Activated CD8-positive, alpha-beta memory T cell treated with anti-CD3 and anti-CD28 coated beads, Interleukin-2, amount 50 U/mL, for 4 hours (primary cell): ENCODE data around the gene CASQ2.
"Not testable (repeated sequence)": the region's sequence is repeated elsewhere in the genome, so short reads cannot be mapped to it uniquely, and the experiment has no call there.

Experiments
- DNase-seq: peaks from one replicate; pipeline ENCODE4 v3.0.0-alpha.2; 2020

The CASQ2 gene

GRCh38 chr1:115779075-115779474 lies 10.6 kb upstream of the CASQ2 start:
- not testable (repeated sequence) for DNase-seq

- DNase-seq = no peak
Observed at GRCh38 chr1:115771847-115772457, 3.4 kb upstream of the CASQ2 start.

GRCh38 chr1:115771094-115771846 lies 2.8 kb upstream of the CASQ2 start:
- no peak for DNase-seq

DNA sequence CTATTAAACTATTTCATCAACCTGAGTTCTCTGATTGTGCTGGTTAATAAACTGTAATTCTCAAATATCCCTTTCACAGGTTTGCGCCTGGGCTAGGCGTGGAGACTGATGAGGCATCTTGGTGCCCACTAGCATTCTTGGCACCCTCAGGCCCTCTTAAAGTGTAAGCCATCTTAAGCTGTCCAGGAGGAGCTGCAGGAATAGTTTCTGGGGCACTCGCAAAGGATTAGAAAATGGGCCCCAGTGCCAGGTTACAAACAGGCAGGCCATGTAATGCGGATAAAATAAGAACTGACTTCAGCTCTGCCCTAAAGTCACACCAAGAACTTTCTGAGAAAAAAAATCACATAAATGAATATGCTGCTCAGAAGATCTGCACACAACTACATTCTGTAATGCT lies 1.1 kb downstream of the CASQ2 start:
- DNase-seq = no peak

DNA sequence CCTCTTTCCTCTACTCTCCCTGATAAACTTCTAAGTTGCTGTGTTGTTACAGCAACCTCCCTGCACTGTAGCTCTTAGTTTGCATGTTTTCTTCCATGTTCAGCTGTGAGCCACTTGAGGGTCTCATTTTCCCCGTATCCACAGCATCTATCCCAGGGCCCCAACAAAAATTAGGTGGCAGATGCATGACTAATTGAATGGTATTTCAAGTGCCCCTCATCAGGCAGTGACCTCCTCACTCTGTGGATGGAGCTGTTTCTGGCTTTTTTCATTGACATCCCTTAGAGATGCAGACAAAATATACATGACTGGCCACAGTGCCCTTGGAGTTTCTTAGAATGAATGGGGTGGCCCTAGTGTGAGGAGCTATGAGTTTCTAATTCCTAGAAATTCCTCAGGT lies 3.4 kb downstream of the CASQ2 start:
- DNase-seq = no peak

DNA sequence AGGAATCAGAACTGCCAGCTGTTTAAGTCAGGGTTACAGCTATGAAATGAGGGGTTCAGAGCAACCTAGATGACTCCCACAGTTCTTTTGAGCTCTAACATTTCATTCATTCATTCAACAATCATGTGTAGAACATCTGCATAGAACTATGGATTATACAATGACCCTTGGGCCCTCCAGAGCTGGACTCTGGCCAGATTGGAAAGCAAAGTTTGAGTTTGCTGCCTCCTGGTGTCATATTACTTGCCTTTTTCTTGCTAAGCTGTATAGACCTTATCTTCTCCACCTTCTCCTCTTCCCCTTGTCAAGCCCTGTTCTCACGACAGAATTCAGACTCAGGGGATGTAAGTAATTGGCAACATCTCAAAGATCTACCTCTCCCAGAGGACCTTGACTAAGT lies 4.0 kb downstream of the CASQ2 start:
- DNase-seq = no peak

- DNase-seq = no peak
Observed at GRCh38 chr1:115762779-115763178, 5.7 kb downstream of the CASQ2 start.

DNA sequence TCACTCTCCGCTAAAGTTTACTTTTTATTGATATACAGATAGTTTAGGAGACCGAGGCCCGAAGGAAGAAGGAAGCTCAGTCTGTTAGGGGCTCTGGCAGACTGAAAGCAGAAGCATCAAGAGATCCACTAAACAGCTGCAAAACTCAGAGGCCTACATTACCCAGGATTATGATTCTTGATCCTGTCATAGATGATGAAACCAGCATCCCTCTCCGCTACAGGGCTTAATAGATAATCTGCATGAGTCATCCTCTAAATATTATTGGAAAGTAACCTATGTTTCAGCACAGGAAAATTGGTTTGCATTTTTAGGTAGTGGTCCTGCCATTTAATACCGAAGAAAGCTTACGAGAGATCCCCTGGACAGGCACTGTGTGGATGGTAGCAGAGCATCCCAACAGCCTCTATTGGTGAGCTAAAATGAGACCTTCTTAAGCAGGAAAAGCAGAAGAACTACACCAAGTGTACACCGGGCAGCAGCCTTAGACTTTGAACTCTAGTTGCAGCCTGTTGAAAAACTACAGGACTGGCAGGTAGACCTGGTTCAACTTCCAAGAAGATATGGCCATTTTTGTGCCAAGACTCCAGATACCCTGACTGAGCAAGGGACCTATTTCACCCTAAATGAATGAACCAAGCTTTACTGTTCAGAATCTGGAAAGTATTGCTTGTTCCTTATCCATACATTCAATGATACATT lies 6.8 kb downstream of the CASQ2 start:
- DNase-seq = no peak

GRCh38 chr1:115757856-115758255 lies 10.7 kb downstream of the CASQ2 start:
- no peak for DNase-seq

GRCh38 chr1:115757326-115757725 lies 11.2 kb downstream of the CASQ2 start:
- DNase-seq = no peak

- no peak for DNase-seq
Observed at GRCh38 chr1:115755456-115756370, 12.8 kb downstream of the CASQ2 start.

- no peak for DNase-seq
Observed at GRCh38 chr1:115753830-115754229, 14.7 kb downstream of the CASQ2 start.

GRCh38 chr1:115753361-115753760 lies 15.2 kb downstream of the CASQ2 start:
- no peak for DNase-seq

DNA sequence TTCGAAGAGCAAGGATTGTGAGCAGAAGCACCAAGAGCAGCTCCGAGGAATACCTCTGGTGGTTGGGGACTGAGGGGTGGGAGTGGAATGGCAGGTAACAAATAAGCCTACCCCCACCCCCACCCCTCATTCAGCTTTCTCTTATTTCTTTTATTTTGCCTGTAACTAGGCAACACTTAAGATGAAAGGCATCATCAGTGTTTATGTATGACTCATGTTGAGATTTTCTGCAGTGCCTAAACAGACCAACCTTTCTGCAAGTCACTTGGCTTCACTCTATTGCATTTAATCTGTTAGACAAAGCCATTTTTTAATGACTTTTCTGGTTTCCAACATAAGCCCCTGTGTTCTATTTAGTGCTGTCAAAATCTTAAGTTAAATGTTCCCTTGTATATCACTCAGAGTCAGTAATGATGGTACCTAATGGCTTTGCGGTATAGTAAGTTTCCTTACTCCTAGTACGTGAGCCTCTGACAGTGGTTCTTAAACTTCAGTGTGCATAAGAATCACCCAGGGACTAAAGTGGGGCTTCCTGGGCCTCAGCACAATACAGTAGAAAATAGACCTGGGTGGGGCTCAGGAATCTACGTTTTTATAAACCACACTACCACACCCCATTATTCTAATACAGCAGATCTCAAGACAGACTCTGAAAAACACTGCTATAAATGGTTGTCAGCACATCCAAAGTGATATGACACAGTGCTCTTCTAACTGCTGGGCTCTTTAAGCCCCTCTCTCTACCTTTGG lies 19.9 kb downstream of the CASQ2 start:
- DNase-seq = no peak

GRCh38 chr1:115746021-115746690 lies 22.4 kb downstream of the CASQ2 start:
- no peak for DNase-seq

- no peak for DNase-seq
Observed at GRCh38 chr1:115744646-115745275, 23.8 kb downstream of the CASQ2 start.

DNA sequence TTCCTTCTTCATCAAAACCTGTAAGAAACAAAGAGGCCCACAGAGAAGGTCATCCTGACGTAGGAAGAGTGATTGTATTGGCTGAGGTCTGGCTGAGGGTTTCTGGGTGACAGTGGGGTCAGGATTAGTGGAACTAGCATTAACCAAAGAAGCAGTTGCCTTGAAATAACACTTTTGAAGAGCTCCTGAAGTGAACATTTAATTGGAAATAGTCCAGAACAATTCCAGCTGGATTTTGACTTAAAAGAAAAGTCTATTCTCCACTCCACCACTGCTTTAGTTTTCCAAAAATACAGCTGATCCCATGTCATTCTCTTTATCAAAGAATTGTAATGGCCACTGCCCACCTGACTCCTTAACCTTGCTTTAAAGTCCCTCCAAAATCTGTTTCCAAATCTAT lies 27.7 kb downstream of the CASQ2 start:
- DNase-seq = no peak

GRCh38 chr1:115732316-115732715 lies 36.2 kb downstream of the CASQ2 start:
- no peak for DNase-seq

- no peak for DNase-seq
Observed at GRCh38 chr1:115729756-115730155, 38.8 kb downstream of the CASQ2 start.

DNA sequence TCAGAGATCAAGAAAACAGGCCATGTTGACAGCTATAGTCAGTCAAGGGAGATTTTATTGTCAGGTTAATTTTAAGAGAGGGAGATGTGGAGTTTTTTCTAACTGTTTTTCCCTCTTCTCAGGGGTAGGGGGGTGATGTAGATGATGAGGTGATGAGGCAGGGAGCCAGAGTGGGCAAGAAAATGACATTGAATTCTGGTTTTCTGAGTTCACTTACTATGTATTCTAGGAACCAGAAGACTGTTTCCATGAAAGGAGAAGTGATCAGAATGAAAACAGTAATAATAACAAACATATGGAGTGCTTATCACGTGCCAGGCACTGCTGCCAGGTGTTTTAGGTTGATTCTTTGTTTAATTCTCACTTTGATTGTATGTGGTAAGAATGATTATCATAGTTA lies 40.2 kb downstream of the CASQ2 start:
- DNase-seq = no peak

GRCh38 chr1:115727706-115728249 lies 40.7 kb downstream of the CASQ2 start:
- no peak for DNase-seq
